GM21390 (cell line): ENCODE results near the gene HBG1.
"Not testable (repeated sequence)": the region's sequence is repeated elsewhere in the genome, so short reads cannot be mapped to it uniquely, and the experiment has no call there.

Experiments used
- ATAC-seq: cut with Tn5 transposase; IDR thresholded peaks from one replicate; pipeline ENCODE4 v1.9.1; 2021; ENCODE audit not compliant: unreplicated experiment

Gene HBG1

DNA sequence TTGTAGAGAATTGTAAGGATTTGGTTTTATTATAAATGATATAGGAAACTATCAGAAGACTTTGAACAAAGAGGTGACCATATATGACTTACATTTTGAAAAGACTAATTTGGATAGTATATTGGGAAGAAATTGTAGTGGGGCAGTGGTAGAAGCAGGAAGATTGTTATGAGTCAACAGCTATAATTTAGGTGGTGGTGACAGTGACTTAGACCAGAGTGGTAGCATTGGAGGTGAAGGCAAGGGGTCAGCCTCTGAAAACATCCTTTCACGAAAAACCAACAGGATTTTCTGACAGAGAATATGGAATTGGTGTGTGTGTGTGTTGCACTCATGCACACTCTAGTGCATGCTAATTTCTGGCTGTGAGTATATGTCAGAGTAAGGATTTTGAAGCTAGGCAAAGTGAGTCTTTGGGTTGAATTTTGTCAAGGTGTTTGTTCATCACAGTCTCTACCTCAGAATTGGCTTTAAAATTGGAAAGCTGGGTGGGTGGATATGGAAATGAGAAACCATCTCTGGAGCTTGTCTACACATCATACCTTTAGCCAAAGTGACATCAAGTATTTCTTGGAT is 28.2 kb upstream of the HBG1 start:
- ATAC-seq: no peak

DNA sequence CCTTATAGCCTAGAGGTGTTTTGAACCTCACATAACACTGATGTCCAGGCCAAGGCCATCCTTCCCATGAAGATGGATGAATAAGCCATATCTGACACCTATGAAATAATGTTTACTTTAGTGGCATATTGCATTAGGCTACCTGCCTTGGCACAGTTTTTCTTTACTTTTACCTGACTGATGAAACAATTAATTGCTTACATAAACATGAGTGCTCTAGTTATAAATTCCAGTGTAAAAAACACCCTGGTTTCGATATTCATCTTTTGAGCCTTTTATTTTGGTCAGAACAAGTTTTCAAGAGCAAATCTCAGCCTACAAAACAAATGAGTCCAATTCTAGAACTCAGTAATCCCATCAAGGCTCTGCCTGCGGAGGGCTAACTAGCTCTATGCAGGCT is 27.0 kb upstream of the HBG1 start:
- ATAC-seq: no peak

- no peak for ATAC-seq
Measured at GRCh38 chr11:5275369-5276110, 25.9 kb upstream of the HBG1 start.

- ATAC-seq: no peak
Measured at GRCh38 chr11:5274395-5274794, 24.7 kb upstream of the HBG1 start.

DNA sequence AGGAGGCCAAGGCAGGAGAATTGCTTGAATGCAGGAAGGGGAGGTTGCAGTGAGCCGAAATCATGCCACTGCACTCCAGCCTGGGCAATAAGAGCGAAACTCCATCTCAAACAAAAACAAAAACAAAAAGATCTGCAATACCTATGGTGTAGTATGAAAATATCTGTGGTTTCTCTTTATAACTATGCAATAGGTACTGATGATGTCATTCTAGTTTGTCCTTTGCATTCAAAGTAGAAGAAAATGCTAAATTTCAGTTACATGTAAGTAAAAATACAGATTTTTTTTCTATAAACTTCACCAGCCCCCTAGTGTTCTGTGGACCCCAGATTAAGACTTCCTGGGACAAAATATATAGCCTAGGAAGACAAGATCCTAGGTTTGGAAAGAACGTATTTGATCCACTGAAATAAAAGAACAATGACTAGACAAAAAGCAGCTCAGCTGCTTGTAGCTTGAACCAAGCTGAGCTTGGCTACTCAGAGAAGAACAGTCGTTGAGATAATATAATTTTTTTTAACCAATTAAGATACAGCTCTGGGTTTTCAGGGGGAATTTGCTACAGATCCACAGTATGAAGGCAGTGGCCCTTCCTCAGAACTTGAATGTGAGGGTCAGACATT is 22.8 kb upstream of the HBG1 start:
- no peak for ATAC-seq

DNA sequence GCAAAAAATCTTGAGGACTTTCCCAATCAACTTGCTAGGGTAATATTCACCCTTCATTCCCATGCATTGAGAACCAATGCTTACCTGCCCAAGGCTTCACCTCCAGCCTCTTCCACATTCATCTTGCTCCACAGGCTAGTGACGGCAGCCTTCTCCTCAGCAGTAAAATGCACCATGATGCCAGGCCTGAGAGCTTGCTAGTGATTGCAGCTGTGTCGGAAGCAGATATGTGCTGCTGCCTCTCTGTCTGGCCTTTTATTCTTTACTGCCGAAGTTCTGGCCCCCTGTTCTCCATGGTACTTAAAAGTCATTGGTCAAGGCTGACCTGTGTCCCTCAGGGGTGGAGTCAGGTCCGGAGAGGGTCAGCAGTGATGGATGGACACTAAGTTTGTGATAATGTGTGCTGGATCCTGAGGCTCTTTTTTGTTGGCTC is 20.1 kb upstream of the HBG1 start, which contains the start of gene HBE1:
Gene HBE1, minus strand, starts transcription at position 231 of the 433 bp plus-strand sequence. Its CDS starts 55 bp downstream, at position 176.
- ATAC-seq: no peak

DNA sequence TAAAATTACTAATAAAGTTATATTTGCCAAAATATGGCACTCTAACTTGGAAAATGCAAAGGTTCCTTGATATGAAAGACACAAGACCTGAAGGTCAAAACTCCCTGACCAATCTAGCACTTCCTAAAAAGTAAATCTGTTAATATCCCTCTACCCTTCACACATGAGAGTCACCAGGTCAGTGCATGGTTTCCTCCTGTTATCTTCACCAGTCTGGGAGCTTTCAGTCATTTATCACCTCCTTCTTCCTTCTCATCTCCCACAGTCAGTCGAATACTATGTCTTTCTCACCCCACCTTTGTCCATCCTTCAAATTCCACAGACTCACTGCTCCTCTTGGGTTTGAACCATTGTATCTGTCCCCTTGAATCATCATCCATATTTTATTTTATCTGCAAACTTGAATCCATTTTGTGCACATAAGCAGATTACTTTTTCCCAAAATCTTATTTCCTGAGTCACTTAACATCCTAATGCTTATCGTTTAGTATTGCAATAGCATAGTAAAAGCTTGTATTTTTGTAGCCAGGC is 17.4 kb upstream of the HBG1 start:
- no peak for ATAC-seq

- ATAC-seq: no peak
Measured at GRCh38 chr11:5266609-5267008, 17.0 kb upstream of the HBG1 start.

GRCh38 chr11:5265832-5266231 is 16.2 kb upstream of the HBG1 start:
- no peak for ATAC-seq

- no peak for ATAC-seq
Measured at GRCh38 chr11:5258543-5259262, 9.0 kb upstream of the HBG1 start.

- no peak for ATAC-seq
Measured at GRCh38 chr11:5257296-5257695, 7.6 kb upstream of the HBG1 start.

- not testable (repeated sequence) for ATAC-seq
Measured at GRCh38 chr11:5254646-5255413, 5.2 kb upstream of the HBG1 start, which contains the start of gene HBG2. HBG2 (minus strand) TSS chr11:5254781; CDS start chr11:5254728, 53 bp downstream.

- not testable (repeated sequence) for ATAC-seq
Measured at GRCh38 chr11:5254023-5254422, 4.4 kb upstream of the HBG1 start.

GRCh38 chr11:5253440-5253839 is 3.8 kb upstream of the HBG1 start:
- not testable (repeated sequence) for ATAC-seq

DNA sequence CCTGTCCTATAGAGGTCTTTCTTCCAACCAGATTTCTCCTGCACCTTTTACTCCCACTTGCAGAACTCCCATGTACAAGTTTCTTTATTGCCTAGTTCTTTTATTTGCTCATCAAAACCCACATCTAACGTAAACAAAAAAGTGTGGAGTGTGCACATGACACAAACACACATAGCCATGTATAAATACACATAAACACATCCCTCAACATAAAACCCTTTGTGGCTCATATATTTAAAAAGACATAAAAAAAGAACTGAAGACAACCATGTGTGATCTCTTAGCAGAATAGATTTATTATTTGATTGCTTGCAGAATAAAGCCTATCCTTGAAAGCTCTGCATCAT is 3.2 kb upstream of the HBG1 start:
- ATAC-seq: no peak

- no peak for ATAC-seq
Measured at GRCh38 chr11:5252192-5252918, 2.7 kb upstream of the HBG1 start.

- ATAC-seq: no peak
Measured at GRCh38 chr11:5251746-5252145, 2.1 kb upstream of the HBG1 start.

GRCh38 chr11:5250543-5251204 is 1.0 kb upstream of the HBG1 start:
- no peak for ATAC-seq

DNA sequence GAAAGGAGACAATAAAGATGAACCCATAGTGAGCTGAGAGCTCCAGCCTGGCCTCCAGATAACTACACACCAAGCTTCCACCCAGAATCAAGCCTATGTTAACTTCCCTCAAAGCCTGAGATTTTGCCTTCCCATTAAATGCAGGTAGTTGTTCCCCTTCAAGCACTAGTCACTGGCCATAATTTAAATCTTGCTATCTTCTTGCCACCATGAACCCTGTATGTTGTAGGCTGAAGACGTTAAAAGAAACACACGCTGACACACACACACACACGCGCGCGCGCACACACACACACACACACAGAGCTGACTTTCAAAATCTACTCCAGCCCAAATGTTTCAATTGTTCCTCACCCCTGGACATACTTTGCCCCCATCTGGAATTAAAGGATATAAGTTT is 1.2 kb downstream of the HBG1 start:
- not testable (repeated sequence) for ATAC-seq
